Stomach smooth muscle (tissue), 2 donors: ENCODE results near the gene AP2B1.
"Not testable (repeated sequence)": the region's sequence is repeated elsewhere in the genome, so short reads cannot be mapped to it uniquely, and the experiment has no call there.

Experiments used
- H3K27ac ChIP-seq: one replicate; pipeline ENCODE4 v1.7.0; 2013; ENCODE audit warnings: mild to moderate bottlenecking, low read length, inconsistent platforms
- H3K27me3 ChIP-seq, 2 donors: one replicate each; pipeline ENCODE4 v1.7.0; 2013; ENCODE audit warnings: low read length in 2 of 2; ENCODE audit not compliant: insufficient read depth in 2 of 2, control insufficient read depth in 1 of 2
- H3K36me3 ChIP-seq, 2 donors: one replicate each; pipeline ENCODE4 v1.7.0; 2013; ENCODE audit warnings: low read length in 2 of 2; ENCODE audit not compliant: control insufficient read depth in 2 of 2, insufficient read depth in 2 of 2
- H3K4me1 ChIP-seq: one replicate; pipeline ENCODE4 v1.7.0; 2013; ENCODE audit warnings: low read length; ENCODE audit not compliant: control insufficient read depth, insufficient read depth
- H3K4me3 ChIP-seq, 2 donors: one replicate each; pipeline ENCODE4 v1.7.0; 2013; ENCODE audit warnings: low read length in 2 of 2
- H3K9ac ChIP-seq, 2 donors: one replicate each; pipeline ENCODE4 v1.7.0; 2013; ENCODE audit warnings: low read length in 2 of 2, mild to moderate bottlenecking in 1 of 2
- H3K9me3 ChIP-seq, 2 donors: one replicate each; pipeline ENCODE4 v1.7.0; 2013; ENCODE audit warnings: low read length in 2 of 2; ENCODE audit not compliant: control insufficient read depth in 2 of 2
- donor health status: healthy.
- donor health status: Pancreatic carcinoma.

The AP2B1 gene

DNA sequence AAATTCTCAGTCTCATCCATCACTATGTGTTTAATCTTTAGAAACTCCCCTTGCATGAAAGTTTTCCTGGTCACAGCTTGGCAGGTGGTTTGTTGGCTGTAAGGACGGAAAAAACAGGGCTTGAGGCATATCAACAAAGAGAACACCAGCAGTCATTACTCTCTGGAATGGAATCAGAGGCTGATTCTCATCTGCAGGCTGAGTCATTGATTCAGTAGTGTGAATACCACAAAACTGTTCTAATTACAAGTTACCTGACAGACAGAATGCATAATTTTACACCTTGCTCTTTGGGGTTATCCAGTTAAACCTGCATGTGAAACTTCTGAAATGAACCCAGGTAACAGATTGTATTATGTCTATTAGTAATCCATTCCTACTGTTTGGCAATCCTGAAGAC is 38.1 kb upstream of the AP2B1 start:
- Histone ChIP-seq H3K4me3 (no peak overlapping the region), H3K36me3 (no peaks in the 10 kb centered on the region), H3K4me1 (no peaks in the 10 kb centered on the region), H3K9me3 (no peaks in the 10 kb centered on the region), H3K9ac (no peak overlapping the region), H3K27me3 (peaks cover 3% of the 10 kb centered on the region in 2 donors), H3K27ac (no peak overlapping the region)

DNA sequence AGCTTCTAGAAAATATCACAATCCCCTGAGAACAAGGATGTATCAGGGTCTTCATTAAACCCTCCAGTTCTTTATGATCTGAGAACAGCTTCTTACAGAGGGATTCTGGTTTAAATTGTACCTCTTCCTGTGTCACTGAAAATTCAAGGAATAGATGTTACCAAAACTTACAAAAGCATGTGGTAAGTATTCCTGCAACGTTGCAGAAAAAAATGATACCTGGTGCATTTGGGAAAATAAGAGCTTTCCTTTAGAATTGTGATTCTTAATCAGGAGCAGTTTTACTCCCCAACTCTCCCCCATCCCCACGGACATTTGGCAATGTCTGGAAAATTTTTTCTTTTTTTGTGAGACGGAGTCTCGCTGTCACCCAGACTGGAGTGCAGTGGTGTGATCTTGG is 33.8 kb upstream of the AP2B1 start:
- H3K27me3 ChIP-seq = peaks cover 1 to 2% of the 10 kb centered on the region in 2 donors
- no peak overlapping the region for H3K4me3 ChIP-seq
- H3K27ac ChIP-seq = no peak overlapping the region
- H3K9ac ChIP-seq = no peak overlapping the region
- no peaks in the 10 kb centered on the region for H3K4me1 ChIP-seq
- no peaks in the 10 kb centered on the region for H3K9me3 ChIP-seq
- no peaks in the 10 kb centered on the region for H3K36me3 ChIP-seq

DNA sequence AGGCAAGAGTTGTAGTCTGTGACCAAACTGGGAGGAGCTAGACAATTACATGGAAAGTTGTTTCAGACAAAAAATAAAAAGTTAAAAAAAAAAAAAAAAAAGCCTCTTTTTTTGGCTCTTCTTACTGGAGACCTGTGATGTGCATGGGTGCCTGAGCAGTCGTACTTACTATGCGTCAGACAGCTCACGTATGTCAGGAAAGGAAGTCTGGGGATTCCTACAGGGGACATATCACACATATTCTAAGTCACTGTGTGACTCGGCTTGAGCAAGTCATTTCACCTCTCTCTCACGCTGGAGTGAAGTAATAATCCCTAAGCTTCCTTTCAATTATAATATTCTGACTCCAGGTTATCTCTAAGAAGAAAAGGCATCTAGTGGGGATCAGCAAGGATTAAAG is 32.5 kb upstream of the AP2B1 start:
- H3K9ac ChIP-seq = no peak overlapping the region
- H3K9me3 ChIP-seq = no peaks in the 10 kb centered on the region
- no peaks in the 10 kb centered on the region for H3K36me3 ChIP-seq
- no peaks in the 10 kb centered on the region for H3K27me3 ChIP-seq
- H3K4me3 ChIP-seq = no peak overlapping the region
- H3K4me1 ChIP-seq = no peaks in the 10 kb centered on the region
- no peak overlapping the region for H3K27ac ChIP-seq

DNA sequence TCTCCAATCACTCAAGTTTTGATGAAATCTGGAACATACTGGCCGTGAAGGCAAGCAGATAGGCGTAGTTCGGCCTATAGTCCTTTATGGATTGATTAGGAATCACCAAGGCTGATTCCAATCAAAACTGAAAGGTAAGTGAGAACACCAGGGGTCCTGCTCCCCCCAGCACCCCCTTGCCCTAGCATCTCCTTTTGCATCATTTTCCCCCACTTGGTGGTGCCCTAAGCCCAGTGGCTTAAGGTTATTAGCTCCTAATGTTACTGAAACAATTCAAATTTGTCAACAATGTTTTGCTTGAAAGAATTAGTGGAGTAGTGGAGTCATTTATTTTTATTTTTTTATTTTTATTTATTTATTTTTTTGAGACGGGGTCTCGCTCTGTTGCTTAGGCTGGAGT is 31.4 kb upstream of the AP2B1 start:
- Histone ChIP-seq H3K27me3 (no peaks in the 10 kb centered on the region), H3K9ac (no peak overlapping the region), H3K27ac (no peak overlapping the region), H3K4me3 (no peak overlapping the region), H3K9me3 (no peaks in the 10 kb centered on the region), H3K4me1 (no peaks in the 10 kb centered on the region), H3K36me3 (no peaks in the 10 kb centered on the region)

DNA sequence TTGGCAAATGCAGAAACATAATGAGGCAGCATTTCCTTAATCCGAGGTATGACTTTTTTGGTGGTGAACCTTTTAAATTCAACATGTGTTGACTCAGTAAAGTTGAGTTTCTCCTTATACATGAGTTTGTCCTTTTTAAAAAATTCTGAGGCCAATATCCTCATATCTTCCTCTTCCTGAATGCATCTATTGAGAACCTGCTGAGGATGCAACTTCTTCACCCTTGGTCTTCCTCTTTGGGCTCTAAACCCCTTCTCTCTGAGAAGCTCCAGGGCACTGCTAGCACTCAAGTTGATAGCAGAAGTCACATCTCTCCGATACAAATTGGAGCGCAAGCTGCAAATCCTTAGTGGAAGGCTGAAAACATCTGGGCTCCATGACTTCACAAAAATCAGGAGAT is 29.8 kb upstream of the AP2B1 start:
- H3K4me3 ChIP-seq = no peak overlapping the region
- H3K9ac ChIP-seq = no peak overlapping the region
- H3K4me1 ChIP-seq = no peaks in the 10 kb centered on the region
- no peaks in the 10 kb centered on the region for H3K36me3 ChIP-seq
- no peaks in the 10 kb centered on the region for H3K27me3 ChIP-seq
- H3K9me3 ChIP-seq = no peaks in the 10 kb centered on the region
- H3K27ac ChIP-seq = no peak overlapping the region

DNA sequence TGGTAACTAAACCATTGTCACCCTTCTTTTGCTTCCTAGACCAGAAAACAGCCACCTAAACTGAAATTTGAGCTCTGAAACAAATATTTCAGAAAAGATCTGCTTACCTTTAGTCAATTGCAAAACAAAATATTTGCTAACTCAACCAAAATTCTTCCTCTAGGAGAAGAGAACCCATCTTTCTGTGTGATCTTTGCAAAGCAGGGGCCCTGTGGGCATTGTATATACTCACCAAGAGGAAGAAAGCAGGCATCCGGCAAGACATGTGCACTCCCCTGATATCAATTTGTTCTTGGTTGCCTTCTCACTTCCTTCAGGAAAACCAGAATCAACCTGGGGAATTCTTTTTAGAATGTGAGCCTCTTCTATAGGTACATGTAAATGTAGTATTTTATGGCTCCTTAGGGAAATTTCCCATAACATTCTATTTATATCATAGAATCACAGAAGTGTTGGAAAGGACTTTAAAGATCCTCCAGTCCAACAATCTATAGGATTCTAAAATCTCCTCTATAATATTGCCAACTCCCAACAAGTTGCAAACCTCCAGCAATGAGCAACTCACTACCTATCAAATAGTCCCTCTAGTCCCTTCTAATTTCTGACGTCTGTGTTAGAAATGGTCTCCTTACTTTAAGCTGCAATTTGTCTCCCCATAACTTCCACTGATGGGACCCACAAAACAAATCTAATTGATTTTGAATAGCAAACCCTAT is 27.5 kb upstream of the AP2B1 start:
- H3K27me3 ChIP-seq = no peaks in the 10 kb centered on the region
- no peak overlapping the region for H3K4me3 ChIP-seq
- H3K27ac ChIP-seq = no peak overlapping the region
- H3K9ac ChIP-seq = no peak overlapping the region
- H3K36me3 ChIP-seq = no peaks in the 10 kb centered on the region
- no peaks in the 10 kb centered on the region for H3K4me1 ChIP-seq
- no peaks in the 10 kb centered on the region for H3K9me3 ChIP-seq

DNA sequence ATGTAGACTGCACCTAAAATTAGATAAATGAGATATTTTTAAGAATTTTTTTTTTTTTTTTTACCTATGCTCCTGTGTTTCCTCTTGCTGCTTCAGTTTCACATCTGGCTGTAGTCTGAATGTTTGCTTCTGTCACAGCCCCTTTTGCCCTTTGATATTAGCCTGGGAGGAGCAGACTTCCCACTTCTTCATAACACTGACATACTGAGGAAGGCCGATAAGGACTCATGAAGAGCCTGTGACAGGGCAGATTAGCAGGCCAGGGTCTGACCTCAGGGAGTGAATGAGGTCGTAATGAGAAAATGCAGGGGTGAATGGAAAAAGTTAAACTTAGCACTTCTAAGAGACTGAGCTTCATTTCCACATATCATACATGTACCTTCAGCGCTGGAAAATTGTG is 26.4 kb upstream of the AP2B1 start, which contains the start of gene SLFN14:
Gene SLFN14 (minus strand): TSS at position 117 of the 400 bp plus-strand sequence. CDS start 2,757 bp downstream, outside the sequence.
- no peak within 1 kb of the TSS for H3K9ac ChIP-seq
- H3K36me3 ChIP-seq = no peaks in the 10 kb centered on the region
- no peaks in the 10 kb centered on the region for H3K4me1 ChIP-seq
- H3K9me3 ChIP-seq = no peaks in the 10 kb centered on the region
- H3K4me3 ChIP-seq = no peak within 1 kb of the TSS
- no peak within 1 kb of the TSS for H3K27ac ChIP-seq
- no peaks in the 10 kb centered on the region for H3K27me3 ChIP-seq

DNA sequence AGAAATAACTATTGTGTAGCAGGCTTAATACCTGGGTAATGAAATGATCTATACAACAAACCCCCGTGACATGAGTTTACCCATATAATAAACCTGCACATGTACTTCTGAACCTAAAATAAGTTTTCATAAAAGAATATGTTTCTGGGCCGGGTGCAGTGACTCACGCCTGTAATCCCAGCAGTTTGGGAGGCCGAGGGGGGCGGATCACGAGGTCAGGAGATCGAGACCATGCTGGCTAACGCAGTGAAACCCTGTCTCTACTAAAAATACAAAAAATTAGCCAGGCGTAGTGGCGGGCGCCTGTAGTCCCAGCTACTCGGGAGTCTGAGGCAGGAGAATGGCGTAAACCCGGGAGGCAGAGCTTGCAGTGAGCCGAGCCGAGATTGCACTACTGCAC is 23.9 kb upstream of the AP2B1 start:
- not testable (repeated sequence) for H3K9me3 ChIP-seq, H3K4me3 ChIP-seq, H3K4me1 ChIP-seq, H3K27ac ChIP-seq, H3K27me3 ChIP-seq, H3K9ac ChIP-seq, H3K36me3 ChIP-seq

DNA sequence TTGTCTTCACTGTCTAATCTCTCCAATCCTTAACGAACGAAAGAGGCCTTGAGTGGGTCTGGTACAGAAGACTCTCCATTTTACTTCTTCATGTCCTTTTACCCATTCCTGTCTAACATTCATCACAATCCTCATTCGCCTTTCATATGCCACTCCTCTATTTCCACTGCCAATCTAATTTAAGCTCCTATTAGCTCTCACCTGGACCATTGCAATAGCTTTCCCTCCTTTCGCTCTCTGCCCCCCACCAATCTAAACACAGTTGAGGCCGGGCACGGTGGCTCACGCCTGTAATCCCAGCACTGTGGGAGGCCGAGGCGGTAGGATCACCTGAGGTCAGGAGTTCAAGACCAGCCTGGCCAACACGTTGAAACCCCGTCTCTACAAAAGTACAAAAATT is 20.2 kb upstream of the AP2B1 start:
- H3K9me3 ChIP-seq = no peaks in the 10 kb centered on the region
- no peak overlapping the region for H3K27ac ChIP-seq
- H3K36me3 ChIP-seq = no peaks in the 10 kb centered on the region
- H3K27me3 ChIP-seq = no peaks in the 10 kb centered on the region
- no peak overlapping the region for H3K9ac ChIP-seq
- peaks cover 15% of the 10 kb centered on the region for H3K4me1 ChIP-seq
- peak overlapping the region in 1 of 2 donors; percentile 99 for H3K4me3 ChIP-seq

DNA sequence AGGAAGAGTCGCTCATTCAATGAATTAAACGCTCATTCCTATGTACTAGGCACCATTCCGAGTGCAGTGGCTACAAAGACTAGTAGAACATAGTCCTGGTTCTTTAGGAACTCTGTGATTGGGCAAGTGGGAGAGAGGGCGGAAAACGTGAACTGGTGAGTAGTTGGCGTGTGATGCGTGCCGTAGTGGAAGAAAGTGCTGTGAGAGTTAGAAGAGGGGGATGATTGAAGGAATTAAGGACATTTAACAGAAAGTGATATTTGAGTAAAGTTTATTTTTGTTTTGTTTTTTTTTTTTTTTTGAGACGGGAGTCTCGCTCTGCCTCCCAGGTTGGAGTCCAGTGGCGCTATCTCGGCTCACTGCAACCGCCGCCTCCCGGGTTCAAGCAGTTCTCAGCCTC is 18.6 kb upstream of the AP2B1 start:
- no peaks in the 10 kb centered on the region for H3K9me3 ChIP-seq
- H3K27ac ChIP-seq = peak overlapping the region; percentile 84
- no peaks in the 10 kb centered on the region for H3K27me3 ChIP-seq
- no peaks in the 10 kb centered on the region for H3K36me3 ChIP-seq
- peak overlapping the region; percentile 81 to 99 for H3K4me3 ChIP-seq
- peaks cover 15% of the 10 kb centered on the region for H3K4me1 ChIP-seq
- H3K9ac ChIP-seq = peak overlapping the region; percentile 96 to 97

DNA sequence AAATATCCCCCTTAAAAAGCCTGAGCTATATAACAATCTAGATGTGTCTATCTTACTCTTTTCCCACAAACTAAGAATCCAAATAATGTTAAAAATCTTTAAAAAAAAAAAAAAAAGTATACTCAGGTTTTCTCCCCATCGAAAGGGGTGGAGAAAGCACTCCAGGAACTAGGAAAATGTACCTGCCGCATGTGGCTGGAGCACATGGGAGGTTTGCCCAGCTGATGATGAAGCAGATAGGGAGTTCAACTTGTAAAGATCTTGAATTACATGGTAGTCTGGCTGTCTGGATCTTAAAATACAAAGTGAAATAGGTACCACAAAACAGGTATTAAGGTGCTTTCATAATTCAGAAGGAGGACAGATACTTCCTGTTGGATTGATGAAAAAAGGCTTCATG is 17.7 kb upstream of the AP2B1 start:
- Histone ChIP-seq H3K9ac (no peak overlapping the region), H3K4me1 (peaks cover 15% of the 10 kb centered on the region), H3K27me3 (no peaks in the 10 kb centered on the region), H3K9me3 (no peaks in the 10 kb centered on the region), H3K27ac (no peak overlapping the region), H3K4me3 (no peak overlapping the region), H3K36me3 (no peaks in the 10 kb centered on the region)
